IMR-90 (cell line): ENCODE measurements around the gene CYP2D6. TPM values are rescaled to one million over a fixed set of nuclear protein-coding genes. Genes with fewer than 3 reads are reported as not detected.

Source experiments
- ATAC-seq: fragments of 200-7000 bp; cut with Tn5 transposase; 2 replicates; pipeline ENCODE4 v1.9.1; 2020; ENCODE audit warnings: low read depth, mild to moderate bottlenecking, moderate library complexity
- BruUV-seq: library from RNA; stranded (reverse); fragments of 400-500 nt; replicated peaks from 2 replicates; lab custom pipeline; 2021; lab: Mats Ljungman, UMichigan
- CTCF ChIA-PET: fragments of 300-600 bp; formaldehyde crosslinking; extraction: SDS; loops from one replicate; lab custom pipeline; 2021; ENCODE audit warnings: antibody characterized with exemption; lab: Yijun Ruan, JAX
- POLR2A ChIA-PET: fragments of 300-600 bp; sonication (Branson Sonifier 250); formaldehyde crosslinking; loops from one replicate; lab custom pipeline; 2022; ENCODE audit warnings: antibody characterized with exemption; ENCODE audit not compliant: unreplicated experiment; lab: Charles Lee
- DNase-seq: peaks from one replicate; pipeline ENCODE4 v3.0.0; 2013
- H2AFZ ChIP-seq: replicated peaks from 2 replicates; pipeline ENCODE3; 2013; ENCODE audit warnings: low read length, mild to moderate bottlenecking; ENCODE audit not compliant: poor library complexity
- H2AK5ac ChIP-seq: 2 replicates; pipeline ENCODE4 v1.6.1; 2013; ENCODE audit warnings: low read depth, low read length, inconsistent platforms
- H2AK9ac ChIP-seq: replicated peaks from 2 replicates; pipeline ENCODE3; 2013; ENCODE audit warnings: mild to moderate bottlenecking, low read depth, low read length, moderate library complexity; ENCODE audit not compliant: poor library complexity
- H2BK120ac ChIP-seq: 2 replicates; pipeline ENCODE4 v1.6.1; 2013; ENCODE audit warnings: low read depth, low read length, inconsistent platforms
- H2BK15ac ChIP-seq: 3 replicates; pipeline ENCODE4 v1.6.1; 2013; ENCODE audit warnings: low read depth, low read length, inconsistent platforms
- H2BK20ac ChIP-seq: 2 replicates; pipeline ENCODE4 v1.6.1; 2013; ENCODE audit warnings: low read depth, mild to moderate bottlenecking, inconsistent platforms, low read length, moderate library complexity
- H2BK5ac ChIP-seq: 2 replicates; pipeline ENCODE4 v1.6.1; 2013; ENCODE audit warnings: mild to moderate bottlenecking, low read depth, low read length, inconsistent platforms; ENCODE audit not compliant: poor library complexity, severe bottlenecking
- H3K14ac ChIP-seq: replicated peaks from 2 replicates; pipeline ENCODE4 v1.6.1; 2013; ENCODE audit warnings: low read depth, low read length, inconsistent platforms
- H3K18ac ChIP-seq: 2 replicates; pipeline ENCODE4 v1.6.1; 2013; ENCODE audit warnings: low read depth, low read length, control low read depth
- H3K23ac ChIP-seq: 2 replicates; pipeline ENCODE4 v1.6.1; 2013; ENCODE audit warnings: low read depth, low read length, inconsistent platforms
- H3K27ac ChIP-seq: 2 replicates; pipeline ENCODE4 v1.5.1; 2013; ENCODE audit warnings: mild to moderate bottlenecking, control low read depth, low read length; ENCODE audit not compliant: insufficient read depth
- H3K27me3 ChIP-seq: 2 replicates; pipeline ENCODE4 v1.6.1; 2013; ENCODE audit warnings: low read length; ENCODE audit not compliant: control insufficient read depth, insufficient read depth
- H3K36me3 ChIP-seq: 2 replicates; pipeline ENCODE4 v1.6.1; 2013; ENCODE audit warnings: low read length, mixed read lengths; ENCODE audit not compliant: control insufficient read depth, insufficient read depth
- H3K4ac ChIP-seq: 2 replicates; pipeline ENCODE4 v1.6.1; 2013; ENCODE audit warnings: low read depth, low read length, inconsistent platforms
- H3K4me1 ChIP-seq: 2 replicates; pipeline ENCODE4 v1.6.1; 2013; ENCODE audit warnings: low read length, mixed read lengths; ENCODE audit not compliant: control insufficient read depth, insufficient read depth
- H3K4me2 ChIP-seq: 2 replicates; pipeline ENCODE4 v1.6.1; 2013; ENCODE audit warnings: low read depth, mild to moderate bottlenecking, control low read depth, low read length, moderate library complexity
- H3K4me3 ChIP-seq: 2 replicates; pipeline ENCODE4 v1.5.1; 2013; ENCODE audit warnings: low read depth, mild to moderate bottlenecking, control low read depth, low read length, moderate library complexity; ENCODE audit not compliant: insufficient read depth
- H3K56ac ChIP-seq: 2 replicates; pipeline ENCODE4 v1.6.1; 2013; ENCODE audit warnings: low read length, inconsistent platforms; ENCODE audit not compliant: insufficient read depth; ENCODE audit errors: extremely low read depth
- H3K79me1 ChIP-seq, 2 experiments: 2 replicates each; pipeline ENCODE4 v1.6.1; 2013; ENCODE audit warnings: low read length in 2 of 2, inconsistent platforms in 1 of 2, low read depth in 1 of 2
- H3K9ac ChIP-seq: 2 replicates; pipeline ENCODE4 v1.6.1; 2013; ENCODE audit warnings: low read depth, low read length, control low read depth
- H3K9me1 ChIP-seq: 2 replicates; pipeline ENCODE4 v1.6.1; 2013; ENCODE audit warnings: low read length, inconsistent platforms; ENCODE audit not compliant: insufficient read depth
- H3K9me3 ChIP-seq: 2 replicates; pipeline ENCODE4 v1.6.1; 2013; ENCODE audit warnings: low read length; ENCODE audit not compliant: control insufficient read depth, insufficient read depth
- H4K20me1 ChIP-seq: 2 replicates; pipeline ENCODE4 v1.6.1; 2013; ENCODE audit warnings: low read length, inconsistent platforms; ENCODE audit not compliant: insufficient read depth
- H4K5ac ChIP-seq: 2 replicates; pipeline ENCODE4 v1.6.1; 2013; ENCODE audit warnings: mild to moderate bottlenecking, low read depth, low read length, control low read depth
- H4K8ac ChIP-seq, 2 experiments: 2 replicates each; pipeline ENCODE4 v1.6.1; 2013; ENCODE audit warnings: low read depth in 2 of 2, low read length in 2 of 2, control low read depth in 1 of 2, inconsistent platforms in 1 of 2
- H4K91ac ChIP-seq: 2 replicates; pipeline ENCODE4 v1.6.1; 2013; ENCODE audit warnings: low read depth, low read length, inconsistent platforms; ENCODE audit not compliant: insufficient read depth
- BHLHE40 ChIP-seq: fragments of 150-350 bp; IDR thresholded peaks from 2 replicates; pipeline ENCODE4 v1.6.1; 2016; ENCODE audit warnings: mild to moderate bottlenecking, low read depth, low read length
- CEBPB ChIP-seq: IDR thresholded peaks from 2 replicates; pipeline ENCODE4 v1.6.1; 2012; ENCODE audit warnings: low read depth, low read length, improper control_type of control experiment
- CHD1 ChIP-seq: IDR thresholded peaks from 2 replicates; pipeline ENCODE4 v1.6.1; 2012; ENCODE audit warnings: low read depth, low read length, improper control_type of control experiment
- CTCF ChIP-seq: conservative IDR thresholded peaks from 2 replicates; pipeline ENCODE4 v1.5.1; 2012; ENCODE audit warnings: mild to moderate bottlenecking, low read depth, low read length, improper control_type of control experiment
- ELK1 ChIP-seq: fragments of 150-350 bp; IDR thresholded peaks from 2 replicates; pipeline ENCODE4 v1.6.1; 2016; ENCODE audit warnings: low read depth, mild to moderate bottlenecking, low read length, moderate library complexity, borderline replicate concordance
- FOS ChIP-seq: fragments of 150-350 bp; IDR thresholded peaks from 2 replicates; pipeline ENCODE4 v1.6.1; 2016; ENCODE audit warnings: low read depth, low read length
- MAFK ChIP-seq: IDR thresholded peaks from 2 replicates; pipeline ENCODE4 v1.6.1; 2012; ENCODE audit warnings: low read depth, low read length, improper control_type of control experiment
- MAZ ChIP-seq: IDR thresholded peaks from 2 replicates; pipeline ENCODE4 v1.6.1; 2012; ENCODE audit warnings: low read depth, mild to moderate bottlenecking, low read length, improper control_type of control experiment, moderate library complexity, borderline replicate concordance
- MXI1 ChIP-seq: IDR thresholded peaks from 2 replicates; pipeline ENCODE4 v1.6.1; 2012; ENCODE audit warnings: low read depth, mild to moderate bottlenecking, low read length, moderate library complexity, borderline replicate concordance
- NFE2L2 ChIP-seq: fragments of 150-350 bp; IDR thresholded peaks from 2 replicates; pipeline ENCODE4 v1.6.1; 2016; ENCODE audit warnings: low read depth, mild to moderate bottlenecking, low read length
- POLR2A ChIP-seq: IDR thresholded peaks from 2 replicates; pipeline ENCODE4 v1.6.1; 2012; ENCODE audit warnings: mild to moderate bottlenecking, low read depth, low read length
- RAD21 ChIP-seq: IDR thresholded peaks from 2 replicates; pipeline ENCODE4 v1.6.1; 2012; ENCODE audit warnings: low read length, improper control_type of control experiment
- RCOR1 ChIP-seq: IDR thresholded peaks from 2 replicates; pipeline ENCODE4 v1.6.1; 2012; ENCODE audit warnings: mild to moderate bottlenecking, low read length, improper control_type of control experiment; ENCODE audit not compliant: insufficient replicate concordance
- RFX5 ChIP-seq: IDR thresholded peaks from 2 replicates; pipeline ENCODE4 v1.8.0; 2012; ENCODE audit warnings: low read depth, mild to moderate bottlenecking, low read length, moderate library complexity
- SMC3 ChIP-seq: fragments of 150-350 bp; IDR thresholded peaks from 2 replicates; pipeline ENCODE4 v1.6.1; 2016; ENCODE audit warnings: low read depth, mild to moderate bottlenecking, antibody characterized with exemption, low read length, moderate library complexity
- USF2 ChIP-seq: fragments of 150-350 bp; IDR thresholded peaks from 2 replicates; pipeline ENCODE4 v1.6.1; 2017; ENCODE audit warnings: mild to moderate bottlenecking, antibody characterized with exemption, low read length, low read depth
- WGBS, 2 experiments: methylation state at CpG; one replicate each; pipeline versions ENCODE4 v1.1.5 to v1.1.7; 2013; ENCODE audit warnings: missing lambda C conversion rate in 2 of 2; ENCODE audit not compliant: insufficient read length in 1 of 2; ENCODE audit errors: extremely low coverage in 2 of 2; 5-methylcytosine and 5-hydroxymethylcytosine counted together
- dilution Hi-C: fragments of 300-500 bp; cut with HindIII; formaldehyde crosslinking; loops from one replicate; pipeline ENCODE4 v1.14.3; 2018; ENCODE audit warnings: low sequenced_read_pairs; ENCODE audit not compliant: unreplicated experiment
- in situ Hi-C: fragments of 300-500 bp; cut with MboI; formaldehyde crosslinking; loops from 3 replicates; pipeline ENCODE4 v1.14.3; 2019; ENCODE audit warnings: low sequenced_read_pairs, inconsistent platforms, mixed read lengths
- intact Hi-C: fragments of 100-400 bp; cut with micrococcal nuclease; formaldehyde crosslinking; loops from 2 replicates; pipeline ENCODE4 v1.10.0; 2022
- polyA plus RNA-seq, 3 experiments: library from polyadenylated mRNA; depleted of rRNA; stranded (reverse); fragments of >200 nt; gene quantifications; 2 replicates each; pipeline ENCODE4 v1.2.3, GENCODE V29; 2012; ENCODE audit warnings: low replicate concordance in 1 of 3
- total RNA-seq: library from RNA; depleted of rRNA; stranded (reverse); fragments of >200 nt; gene quantifications from 2 replicates; pipeline ENCODE4 v1.2.3, GENCODE V29; 2012

CYP2D6 gene
- total and polyA plus RNA-seq, 2 of the 4 experiments (the other 2 are of a cell fraction), result under 0.01 to 0.24 TPM

- Histone ChIP-seq H3K36me3 (no peaks in the 10 kb centered on the region), H4K5ac (no peak overlapping the region), H3K79me1 (no peaks in the 10 kb centered on the region), H4K20me1 (no peaks in the 10 kb centered on the region), H2AFZ (no peak overlapping the region), H3K14ac (no peak overlapping the region), H3K4me1 (no peaks in the 10 kb centered on the region), H3K9ac (no peak overlapping the region), H2AK9ac (no peak overlapping the region), H3K27ac (no peak overlapping the region), H3K9me1 (no peaks in the 10 kb centered on the region), H2BK20ac (no peak overlapping the region), H3K23ac (no peak overlapping the region), H2BK120ac (no peak overlapping the region), H3K4me2 (no peak overlapping the region), H3K56ac (no peak overlapping the region), H3K27me3 (no peaks in the 10 kb centered on the region; the same call in 1 of the 2 replicates), H3K4ac (no peak overlapping the region), H2BK15ac (no peak overlapping the region), H4K91ac (no peak overlapping the region), H3K9me3 (peaks cover 11% of the 10 kb centered on the region), H3K4me3 (no peak overlapping the region), H4K8ac (no peak overlapping the region), H2AK5ac (no peak overlapping the region), H2BK5ac (no peak overlapping the region), H3K18ac (no peak overlapping the region)
- ChIA-PET POLR2A (no interaction called here), CTCF (no interaction called here)
- in situ Hi-C loops, result no loop called here
- no peak for ATAC-seq
- dilution Hi-C loops, result no loop called here
- intact Hi-C loops, result no loop called here
- no TSS peak for BruUV-seq
- no peak for TF ChIP-seq FOS
- no peak for TF ChIP-seq CTCF
- TF ChIP-seq MXI1, result no peak
- TF ChIP-seq POLR2A, result no peak
- TF ChIP-seq SMC3, result no peak
- no peak for TF ChIP-seq MAFK
- TF ChIP-seq USF2, result no peak
- TF ChIP-seq CHD1, result no peak
- TF ChIP-seq ELK1, result no peak
- no peak for TF ChIP-seq NFE2L2
- no peak for TF ChIP-seq CEBPB
- TF ChIP-seq RCOR1, result no peak
- TF ChIP-seq MAZ, result no peak
- TF ChIP-seq RAD21, result no peak
- no peak for TF ChIP-seq BHLHE40
- TF ChIP-seq RFX5, result no peak
- no peak for DNase-seq
- 7% methylated on average over 3 of the region's 18 CpGs; no CpG with 5 or more reads in 1 of the 2 experiments for WGBS, 2 experiments
Observed at GRCh38 chr22:42108848-42109247, 21.8 kb downstream of the CYP2D6 start.
